GM18868 (cell line): Measurements from ENCODE around the gene FBLL1.
A peak's percentile ranks its signal among the peaks of the same experiment; 100 is the strongest.
"Not testable (repeated sequence)": the region's sequence is repeated elsewhere in the genome, so short reads cannot be mapped to it uniquely, and the experiment has no call there.

Experiments
- ATAC-seq: cut with Tn5 transposase; IDR thresholded peaks from one replicate; pipeline ENCODE4 v1.9.1; 2021; ENCODE audit warnings: mild to moderate bottlenecking, moderate library complexity; ENCODE audit not compliant: unreplicated experiment

FBLL1 gene

DNA sequence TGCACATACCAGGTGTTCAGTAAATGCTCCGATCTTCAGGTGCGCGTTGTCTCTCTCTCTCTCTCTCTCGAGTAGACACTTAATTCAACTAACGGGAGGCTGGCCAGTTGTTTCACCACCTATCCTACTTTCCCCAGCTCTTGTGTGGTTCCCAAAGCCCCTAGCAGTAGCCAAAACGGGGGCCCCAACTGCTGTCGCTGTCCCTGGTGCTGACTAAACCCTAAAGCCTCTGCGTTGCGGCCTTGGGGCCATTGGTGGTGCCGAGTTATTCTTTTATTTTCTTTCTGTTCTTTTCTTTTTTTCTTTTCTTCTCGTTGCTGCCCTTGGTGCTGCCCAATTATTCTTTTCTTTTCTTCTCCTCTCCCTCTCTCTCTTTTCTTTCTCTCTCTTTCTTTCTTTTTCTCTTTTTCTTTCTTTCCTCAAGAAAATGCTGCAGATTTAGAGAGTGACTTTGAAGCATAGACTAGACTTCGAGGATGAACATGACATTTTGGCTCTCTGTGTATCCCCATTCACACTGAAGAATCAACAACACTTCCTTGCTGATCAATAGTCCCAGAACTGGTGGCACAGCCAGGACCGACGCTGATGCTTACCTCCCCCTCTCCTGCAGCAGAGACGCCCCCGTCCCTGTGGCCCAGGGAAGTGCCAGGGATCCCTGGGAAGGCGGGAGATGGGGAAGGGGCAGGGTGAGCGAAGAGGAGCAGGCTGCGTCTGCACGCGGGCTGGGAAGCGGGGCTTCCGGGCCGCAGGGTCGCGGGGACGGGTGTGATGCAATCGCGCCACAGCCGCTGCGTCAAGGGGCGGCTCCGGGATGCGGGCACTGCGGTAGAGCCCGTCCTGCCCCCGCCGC, at the start of gene FBLL1:
TSS of gene FBLL1 (plus strand) at position 785 of the 853 bp plus-strand sequence. CDS start 200 bp downstream, outside the sequence.
- no peak for ATAC-seq

DNA sequence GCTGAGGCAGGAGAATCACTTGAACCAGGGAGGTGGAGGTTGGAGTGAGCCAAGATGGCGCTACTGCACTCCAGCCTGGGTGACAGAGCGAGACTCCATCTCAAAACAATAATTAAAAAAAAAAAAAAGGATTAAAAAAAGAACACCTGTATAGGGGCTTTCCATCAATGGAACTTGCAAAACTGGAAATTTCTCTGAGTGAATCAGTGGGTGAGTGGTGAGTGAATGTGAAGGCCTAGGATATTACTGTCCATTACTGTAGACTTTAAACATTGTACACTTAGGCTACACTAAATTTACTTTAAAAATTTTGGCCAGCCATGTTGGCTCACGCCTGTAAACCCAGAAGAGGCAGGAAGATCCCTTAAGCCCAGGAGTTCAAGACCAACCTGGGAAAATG, 48.5 kb upstream of the FBLL1 start:
- no peak for ATAC-seq

DNA sequence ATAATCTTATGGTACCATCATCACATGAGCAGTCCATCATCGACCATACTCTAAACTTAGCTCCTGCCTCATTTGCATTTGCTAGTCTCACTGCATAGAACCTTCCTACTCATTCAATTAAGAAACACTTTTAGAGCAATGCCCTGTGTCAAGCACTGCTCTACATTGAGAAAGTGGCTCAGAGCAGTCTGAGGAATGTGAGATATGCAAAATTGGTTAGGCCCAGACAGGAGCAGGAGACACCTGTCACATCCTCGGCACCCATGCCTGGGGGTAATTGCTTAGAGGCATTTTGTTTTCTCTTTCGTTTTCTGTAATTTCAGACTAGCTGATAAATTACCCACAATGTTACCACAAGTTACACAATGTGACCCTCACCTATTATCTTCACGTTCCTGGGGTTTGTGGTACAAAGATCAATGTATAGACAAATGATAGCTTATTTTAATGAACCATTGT, 47.7 kb upstream of the FBLL1 start:
- ATAC-seq: peak; percentile 82

DNA sequence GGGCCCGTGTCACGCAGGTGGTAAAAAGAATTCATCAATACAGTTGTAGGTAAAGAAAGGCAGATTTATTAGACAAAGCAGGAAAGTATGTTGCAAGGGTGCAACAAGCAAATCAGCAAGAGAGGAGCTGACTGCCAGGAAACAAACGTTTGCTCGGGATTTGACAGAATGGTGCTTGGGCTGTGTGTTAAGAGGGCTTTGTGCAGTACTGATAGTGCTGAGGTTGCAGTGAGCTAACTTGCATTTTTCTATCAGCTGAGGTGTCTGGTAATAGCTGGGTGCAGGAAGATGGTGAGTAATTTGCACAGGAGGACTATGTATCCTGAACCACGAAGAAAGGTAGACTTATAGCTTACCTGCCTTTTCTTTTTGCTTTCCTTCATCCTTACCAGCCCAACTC, 46.7 kb upstream of the FBLL1 start:
- ATAC-seq: no peak

DNA sequence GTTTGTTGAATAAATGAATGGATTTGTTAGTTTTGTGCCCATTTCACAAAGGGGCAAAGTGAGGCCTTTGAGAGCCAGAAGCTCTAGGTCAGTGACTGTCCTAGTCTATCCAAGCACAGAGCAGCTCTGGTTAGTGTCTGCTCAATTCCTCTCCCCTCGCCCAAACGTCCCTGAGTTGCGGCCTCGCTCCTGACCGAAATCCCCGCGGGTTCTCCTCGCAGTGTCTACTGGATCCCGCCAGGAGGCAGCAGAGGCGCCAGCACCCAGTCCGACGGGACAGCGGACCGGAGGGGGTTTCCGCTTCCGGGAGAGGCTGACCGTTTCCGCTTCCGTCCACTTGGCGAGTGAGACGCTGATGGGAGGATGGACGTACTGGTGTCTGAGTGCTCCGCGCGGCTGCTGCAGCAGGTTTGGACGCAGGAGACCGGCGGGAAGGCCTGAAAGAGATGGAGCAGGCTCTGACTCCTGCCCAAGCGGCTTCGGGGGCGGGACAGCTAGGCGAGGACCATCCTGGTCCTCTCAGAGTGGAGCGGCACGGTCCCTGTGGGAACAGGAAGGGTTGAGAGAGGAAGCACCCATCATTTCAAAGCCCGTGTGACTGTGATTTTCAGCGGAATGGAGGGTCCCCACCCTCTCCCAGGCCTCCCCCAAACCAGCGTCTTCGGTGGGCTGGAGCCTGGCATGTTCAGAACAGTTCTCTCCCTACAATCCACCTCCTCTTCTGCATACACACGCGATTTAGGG, 42.8 kb upstream of the FBLL1 start, which contains the start of gene RARS1:
TSS of gene RARS1 (plus strand) at position 336 of the 744 bp plus-strand sequence. CDS start at position 364, 28 bp downstream.
- peak; percentile 87 for ATAC-seq

DNA sequence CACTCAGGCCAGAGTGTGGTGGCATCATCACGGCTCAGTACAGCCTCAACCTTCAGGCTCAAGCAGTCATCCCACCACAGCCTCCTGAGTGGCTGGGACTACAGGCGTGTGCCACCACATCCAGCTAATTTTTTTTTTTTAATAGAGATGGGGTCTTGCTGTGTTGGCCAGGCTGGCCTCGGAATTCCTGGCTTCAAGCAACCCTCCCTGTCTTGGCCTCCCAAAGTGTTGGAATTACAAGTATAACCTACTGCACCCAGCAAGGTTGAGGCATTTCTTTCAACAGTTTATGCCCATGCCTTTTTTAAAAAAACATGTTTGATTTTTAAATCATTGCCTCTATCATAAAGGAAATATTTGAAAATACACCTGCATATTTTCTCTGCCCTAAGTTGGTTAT, 40.0 kb upstream of the FBLL1 start:
- ATAC-seq: no peak

DNA sequence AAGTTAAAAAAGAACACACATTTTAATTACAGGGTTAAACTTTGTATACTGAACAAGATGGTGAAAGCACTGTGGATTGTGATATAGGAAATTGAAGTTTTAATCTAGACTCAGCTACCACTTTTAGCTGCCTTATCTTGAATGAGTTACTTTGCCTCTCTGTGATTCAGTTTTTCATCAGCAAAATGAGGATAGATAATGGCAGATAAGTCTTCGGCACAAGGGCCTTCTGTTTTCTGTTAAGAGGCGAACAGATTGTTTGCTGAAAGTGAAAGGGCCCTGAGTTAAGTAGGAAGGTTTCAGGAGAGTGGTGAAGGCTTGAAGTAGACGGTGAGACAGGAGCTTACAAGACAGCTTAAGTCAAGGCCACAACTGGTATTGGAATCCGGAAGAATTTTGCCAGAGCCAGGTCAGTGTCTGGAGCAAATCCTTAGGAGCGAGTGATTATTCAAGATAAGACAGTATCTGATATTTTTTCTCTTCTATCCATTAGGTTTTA, 35.0 kb upstream of the FBLL1 start:
- ATAC-seq: no peak

DNA sequence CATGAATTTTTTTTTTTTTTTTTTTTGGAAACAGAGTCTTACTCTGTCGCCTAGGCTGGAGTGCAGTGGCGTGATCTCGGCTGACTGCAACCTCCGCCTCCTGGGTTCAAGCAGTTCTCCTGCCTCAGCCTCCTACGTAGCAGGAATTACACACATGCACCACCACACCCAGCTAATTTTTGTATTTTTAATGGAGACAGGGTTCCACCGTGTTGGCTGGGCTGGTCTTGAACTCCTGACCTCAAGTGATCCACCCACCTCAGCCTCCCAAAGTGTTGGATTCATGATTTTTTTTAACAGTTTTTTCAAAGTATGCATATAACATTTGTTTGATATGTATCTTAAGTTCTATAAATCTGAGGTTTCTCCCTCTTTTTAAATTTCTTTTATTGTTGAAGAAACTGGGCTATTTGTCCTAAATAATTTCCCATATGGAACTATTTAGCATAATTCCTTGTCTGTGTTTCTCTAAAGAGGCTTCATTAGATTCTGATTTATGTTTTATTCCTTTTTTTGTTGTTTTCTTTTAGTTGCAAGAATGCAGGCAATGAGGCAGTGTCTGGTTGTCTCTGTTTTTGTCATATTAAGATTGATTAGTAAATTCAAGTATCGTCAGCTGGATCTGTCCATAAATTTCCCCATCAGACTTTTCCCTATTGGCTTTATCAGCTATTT, 26.4 kb upstream of the FBLL1 start:
- ATAC-seq: no peak

DNA sequence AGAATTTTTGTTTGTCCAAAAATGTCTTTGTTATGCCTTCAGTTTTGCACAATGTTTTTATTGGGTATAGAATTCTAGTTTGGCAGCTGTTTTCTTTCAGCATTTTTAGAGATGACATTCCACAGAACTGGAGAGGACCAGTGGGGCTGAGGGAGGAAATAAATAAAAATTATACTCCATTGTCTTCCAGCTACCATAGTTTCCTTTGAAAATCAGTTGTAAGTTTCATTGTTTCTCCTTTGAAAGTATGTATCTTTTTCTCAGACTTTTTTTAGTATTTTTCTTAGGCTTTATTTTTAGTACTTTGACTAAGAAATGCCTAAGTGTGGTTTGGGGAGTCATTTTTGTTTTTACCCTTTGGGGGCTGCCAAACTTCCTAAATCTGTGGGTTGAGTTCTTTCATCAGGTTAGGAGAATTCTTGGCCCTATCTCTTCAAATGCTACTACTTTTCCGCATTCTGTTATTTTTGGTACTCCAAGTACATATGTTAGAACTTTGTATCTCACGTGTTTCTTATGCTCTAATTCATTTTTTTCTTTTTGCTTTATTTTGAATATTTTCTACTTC, 15.2 kb upstream of the FBLL1 start:
- no peak for ATAC-seq

DNA sequence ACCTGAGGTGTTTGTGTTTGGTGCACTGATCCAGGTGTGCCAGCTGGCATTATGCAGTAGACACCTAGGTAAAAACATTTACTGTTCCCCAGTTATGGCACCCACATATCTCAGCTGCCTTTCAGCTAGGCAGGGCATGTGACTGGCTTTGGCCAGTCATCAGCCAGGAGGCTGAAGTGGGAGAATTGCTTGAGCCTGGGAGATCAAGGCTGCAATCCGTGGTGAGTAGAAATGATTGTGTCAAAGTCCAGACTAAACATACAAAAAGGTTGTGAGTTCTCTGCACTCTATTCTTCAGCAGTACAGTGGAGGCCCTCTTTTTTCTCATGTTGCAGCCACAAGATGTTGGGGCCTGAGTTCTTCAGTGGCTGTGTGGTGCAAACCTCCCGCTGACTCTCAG, 3.2 kb upstream of the FBLL1 start:
- no peak for ATAC-seq

DNA sequence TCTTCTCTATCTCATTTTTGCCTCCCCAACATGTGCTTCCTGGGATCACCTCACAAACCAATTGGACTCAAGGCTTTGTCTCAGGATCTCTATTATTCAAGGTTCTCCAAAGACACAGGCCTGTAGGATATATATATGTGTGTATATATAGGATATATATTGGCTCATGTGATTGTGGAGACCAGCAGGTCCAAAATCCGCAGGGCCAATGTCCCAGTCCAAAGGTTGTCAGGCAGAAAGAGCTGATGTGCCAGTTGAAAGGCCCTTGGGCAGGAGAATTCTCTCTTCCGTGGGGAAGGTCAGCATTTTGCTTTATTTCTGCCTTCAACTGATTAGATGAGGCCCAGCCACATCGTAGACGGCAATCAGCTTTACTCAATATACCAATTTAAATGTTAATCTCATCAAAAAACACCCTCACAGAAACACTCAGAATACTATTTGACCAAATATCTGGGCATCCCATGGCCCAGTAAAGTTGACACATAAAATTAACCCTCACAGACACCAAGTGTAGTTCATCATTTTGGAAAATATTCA, 1.3 kb upstream of the FBLL1 start:
- no peak for ATAC-seq

DNA sequence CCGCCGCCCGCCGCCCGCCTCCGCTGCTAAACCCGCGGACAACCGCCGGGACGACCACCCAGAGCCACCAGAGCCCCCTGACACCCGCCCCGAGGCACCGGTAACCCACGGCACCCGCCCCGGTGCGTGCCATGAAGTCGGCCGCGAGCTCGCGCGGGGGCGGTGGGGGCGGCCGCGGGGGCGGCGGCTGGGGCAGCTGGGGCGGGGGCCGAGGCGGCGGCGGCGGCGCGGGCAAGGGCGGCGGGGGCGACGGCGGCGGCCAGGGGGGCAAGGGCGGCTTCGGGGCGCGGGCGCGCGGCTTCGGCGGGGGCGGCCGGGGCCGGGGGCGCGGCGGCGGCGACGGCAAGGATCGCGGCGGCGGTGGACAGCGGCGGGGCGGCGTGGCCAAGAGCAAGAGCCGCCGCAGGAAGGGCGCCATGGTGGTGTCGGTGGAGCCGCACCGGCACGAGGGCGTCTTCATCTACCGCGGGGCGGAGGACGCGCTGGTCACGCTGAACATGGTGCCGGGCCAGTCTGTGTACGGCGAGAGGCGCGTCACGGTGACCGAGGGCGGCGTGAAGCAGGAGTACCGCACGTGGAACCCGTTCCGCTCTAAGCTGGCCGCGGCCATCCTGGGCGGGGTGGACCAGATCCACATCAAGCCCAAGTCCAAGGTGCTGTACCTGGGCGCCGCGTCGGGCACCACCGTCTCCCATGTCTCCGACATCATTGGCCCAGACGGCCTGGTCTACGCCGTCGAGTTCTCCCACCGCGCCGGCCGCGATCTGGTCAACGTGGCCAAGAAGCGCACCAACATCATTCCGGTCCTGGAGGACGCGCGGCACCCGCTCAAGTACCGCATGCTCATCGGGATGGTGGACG, 499 bp downstream of the FBLL1 start:
- no peak for ATAC-seq

DNA sequence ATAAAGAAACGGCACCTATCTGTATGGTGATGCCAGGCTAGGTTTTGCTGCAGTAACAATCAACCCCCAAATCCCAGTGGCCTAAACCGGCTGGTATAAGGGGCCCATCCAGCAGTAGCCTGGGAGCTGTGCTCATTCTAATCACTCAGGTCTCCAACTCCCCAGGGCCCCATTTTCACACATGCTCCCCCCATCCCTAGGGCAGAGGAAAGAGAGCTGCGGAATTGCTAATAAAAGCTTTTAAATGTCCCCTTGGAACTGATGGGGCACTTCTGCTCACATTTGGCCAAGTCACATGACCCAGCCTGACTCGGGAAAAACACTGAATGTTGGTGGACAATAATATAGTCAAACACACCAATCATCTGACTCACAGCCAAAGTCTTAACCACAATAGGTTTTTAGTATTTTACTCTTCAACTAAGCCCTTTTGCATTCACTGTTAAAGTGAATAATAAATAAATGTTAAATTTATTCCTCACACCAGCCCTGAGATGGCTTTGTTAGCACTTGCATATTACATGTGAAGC, 1.6 kb downstream of the FBLL1 start:
- ATAC-seq: no peak

DNA sequence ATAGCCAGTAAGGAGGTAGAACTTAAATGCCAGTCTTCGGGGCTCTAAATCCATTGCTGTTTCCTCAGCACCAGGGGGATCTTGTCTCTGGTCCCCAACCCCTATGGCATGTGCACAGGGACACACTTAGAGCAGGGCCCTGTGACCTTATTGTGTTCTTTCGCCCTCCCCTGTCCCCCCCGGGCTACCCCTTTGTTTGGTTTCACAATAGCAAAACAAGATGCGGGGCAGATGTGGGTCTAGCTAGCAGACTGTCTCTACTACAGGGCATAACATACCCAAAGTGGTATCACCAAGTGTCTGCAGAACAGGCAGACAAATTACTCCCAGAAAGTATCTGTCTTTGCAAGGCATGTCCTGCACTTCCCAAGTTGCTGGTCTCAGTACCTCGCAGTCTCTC, 2.1 kb downstream of the FBLL1 start:
- no peak for ATAC-seq

DNA sequence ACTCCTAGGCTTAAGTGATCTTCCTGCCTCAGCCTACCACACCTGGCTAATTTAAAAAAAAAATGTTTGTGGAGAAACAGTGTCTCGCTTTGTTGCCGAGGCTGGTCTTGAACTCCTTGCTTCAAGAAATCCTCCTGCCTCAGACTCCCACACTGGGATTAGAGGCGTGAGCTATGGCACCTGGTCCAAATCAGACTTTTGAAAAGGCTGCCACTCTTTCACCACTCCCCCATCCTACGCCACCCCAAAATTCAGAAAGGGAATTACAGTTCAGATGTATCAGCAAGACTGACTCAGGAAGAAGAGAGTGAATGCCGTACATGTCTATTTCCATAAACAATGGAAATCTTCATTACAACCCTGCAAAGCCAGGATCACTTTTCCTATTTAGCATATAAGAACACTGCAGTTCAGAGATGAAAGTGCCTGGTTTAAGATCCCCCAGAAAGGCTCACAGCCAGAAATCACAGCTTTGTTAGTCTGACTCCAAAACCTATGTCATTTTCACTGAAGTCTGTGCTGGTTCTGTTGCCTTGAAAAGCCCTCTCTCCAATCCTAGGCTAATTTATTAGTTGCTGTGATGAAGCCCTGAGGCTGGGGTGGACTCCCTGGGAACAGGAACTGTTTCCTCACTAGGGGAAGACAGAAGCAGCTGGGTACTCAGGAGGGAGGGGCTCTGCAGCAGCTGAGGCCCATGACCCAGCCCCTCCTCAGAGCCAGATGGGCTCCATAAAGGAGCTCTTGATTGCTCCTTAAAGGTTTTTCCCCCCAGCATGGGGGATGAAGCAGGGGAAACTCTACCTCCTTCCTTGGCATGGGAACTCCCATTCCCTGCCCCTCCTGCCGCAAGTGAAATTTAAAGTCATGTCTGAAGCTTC, 3.1 kb downstream of the FBLL1 start:
- no peak for ATAC-seq

DNA sequence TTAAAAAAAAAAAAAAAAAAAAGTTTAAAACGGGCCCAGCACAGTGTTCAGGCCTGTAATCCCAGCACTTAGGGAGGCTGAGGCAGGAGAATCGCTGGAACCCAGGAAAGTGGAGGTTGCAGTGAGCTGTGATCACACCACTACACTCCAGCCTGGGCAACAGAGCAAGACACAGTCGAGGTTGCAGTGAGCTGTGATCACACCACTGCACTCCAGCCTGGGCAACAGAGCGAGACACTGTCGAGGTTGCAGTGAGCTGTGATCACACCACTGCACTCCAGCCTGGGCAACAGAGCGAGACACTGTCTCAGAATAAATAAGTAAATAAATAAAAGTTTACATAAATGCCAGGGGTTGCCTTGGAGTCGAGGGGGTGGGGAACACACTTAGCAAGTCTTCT, 5.2 kb downstream of the FBLL1 start:
- ATAC-seq: not testable (repeated sequence)

DNA sequence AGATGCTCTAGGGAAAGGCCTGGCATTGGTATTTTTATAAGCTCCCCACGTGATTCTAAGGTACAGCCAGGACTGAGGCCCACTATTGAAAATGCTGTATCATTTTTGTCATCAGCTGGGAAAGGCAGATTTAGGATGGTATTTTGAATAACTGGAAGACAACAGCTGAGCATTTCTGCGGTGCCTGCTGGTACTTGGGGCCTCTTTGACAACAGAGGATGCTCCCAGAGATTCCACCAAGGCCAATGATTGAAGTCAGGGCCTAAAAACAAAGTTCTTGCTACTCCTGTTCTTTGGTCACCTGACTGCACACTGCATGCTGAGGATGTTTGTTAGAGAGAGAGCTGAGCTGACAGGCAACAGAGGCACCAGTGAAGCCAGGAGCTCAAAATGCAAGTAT, 8.1 kb downstream of the FBLL1 start:
- no peak for ATAC-seq

DNA sequence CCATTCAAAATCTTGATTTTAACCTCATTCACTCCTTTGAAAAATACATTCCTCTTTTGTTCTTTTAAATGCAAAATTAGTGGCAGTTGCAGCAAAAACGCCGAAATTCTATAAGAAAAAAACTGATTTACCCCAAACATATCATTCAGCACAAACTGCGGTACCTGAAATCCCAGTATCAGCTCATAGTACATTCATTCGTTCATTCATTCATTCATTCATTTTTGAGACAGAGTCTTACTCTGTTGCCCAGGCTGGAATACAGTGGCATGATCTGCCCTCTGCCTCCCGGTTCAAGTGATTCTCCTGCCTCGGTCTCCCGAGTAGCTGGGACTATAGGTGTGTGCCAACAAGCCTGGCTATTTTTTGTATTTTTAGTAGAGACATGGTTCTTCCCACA, 20.4 kb downstream of the FBLL1 start:
- no peak for ATAC-seq
